OCI-LY7 (cell line): ENCODE data around the gene CECR2. TPM values are rescaled to one million over a fixed set of nuclear protein-coding genes. Genes with fewer than 3 reads are reported as not detected.

Source experiments
- BruUV-seq: library from RNA; stranded (reverse); fragments of 400-500 nt; replicated peaks from 2 replicates; lab custom pipeline; 2021; lab: Mats Ljungman, UMichigan
- CTCF ChIA-PET: fragments of 300-600 bp; sonication (Branson Sonifier 250); formaldehyde crosslinking; loops from one replicate; lab custom pipeline; 2022; ENCODE audit warnings: antibody characterized with exemption; ENCODE audit not compliant: unreplicated experiment; lab: Charles Lee
- POLR2A ChIA-PET: fragments of 300-600 bp; sonication (Branson Sonifier 250); formaldehyde crosslinking; loops from one replicate; lab custom pipeline; 2022; ENCODE audit warnings: antibody characterized with exemption; lab: Charles Lee
- DNase-seq: peaks from one replicate; pipeline ENCODE4 v3.0.0-alpha.2; 2015; ENCODE audit warnings: low spot score
- H2AFZ ChIP-seq: fragments of 200-600 bp; sonication (generic), shearing (Covaris generic); 2 replicates; pipeline ENCODE4 v1.6.1; 2014; ENCODE audit warnings: mild to moderate bottlenecking, antibody characterized with exemption, low read length, moderate library complexity
- H3K27ac ChIP-seq: fragments of 200-600 bp; sonication (generic); 2 replicates; pipeline ENCODE4 v1.5.1; 2014; ENCODE audit warnings: mixed run types, low read depth, mild to moderate bottlenecking, moderate library complexity, low read length, inconsistent platforms; ENCODE audit not compliant: poor library complexity, severe bottlenecking
- H3K36me3 ChIP-seq: fragments of 200-600 bp; sonication (generic); 2 replicates; pipeline ENCODE4 v1.6.1; 2014; ENCODE audit warnings: mild to moderate bottlenecking, antibody characterized with exemption, low read length, moderate library complexity, mixed read lengths; ENCODE audit not compliant: insufficient read depth
- H3K4me1 ChIP-seq: fragments of 200-600 bp; sonication (generic); 2 replicates; pipeline ENCODE4 v1.5.1; 2014; ENCODE audit warnings: mild to moderate bottlenecking, low read length; ENCODE audit not compliant: insufficient read depth, poor library complexity, severe bottlenecking
- H3K4me2 ChIP-seq: fragments of 200-600 bp; sonication (generic); 2 replicates; pipeline ENCODE4 v1.6.1; 2014; ENCODE audit warnings: mild to moderate bottlenecking, low read length
- H3K4me3 ChIP-seq: fragments of 200-600 bp; sonication (generic); 2 replicates; pipeline ENCODE4 v1.5.1; 2014; ENCODE audit warnings: mild to moderate bottlenecking, low read depth, low read length; ENCODE audit not compliant: poor library complexity, severe bottlenecking
- H3K79me2 ChIP-seq: fragments of 200-600 bp; sonication (generic); 2 replicates; pipeline ENCODE4 v1.6.1; 2016; ENCODE audit warnings: low read depth, mild to moderate bottlenecking, low read length, moderate library complexity, mixed read lengths; ENCODE audit not compliant: insufficient read depth
- H3K9me2 ChIP-seq: fragments of 200-600 bp; sonication (generic); 2 replicates; pipeline ENCODE4 v1.6.1; 2016; ENCODE audit warnings: mild to moderate bottlenecking, low read length, mixed read lengths; ENCODE audit not compliant: insufficient read depth
- H3K9me3 ChIP-seq: fragments of 200-600 bp; sonication (generic); 2 replicates; pipeline ENCODE4 v1.6.1; 2014; ENCODE audit warnings: mild to moderate bottlenecking, mixed run types, low read length, mixed read lengths
- H4K20me1 ChIP-seq: fragments of 200-600 bp; sonication (generic); 2 replicates; pipeline ENCODE4 v1.6.1; 2014; ENCODE audit warnings: mild to moderate bottlenecking, antibody characterized with exemption, low read length, moderate library complexity, mixed read lengths; ENCODE audit not compliant: insufficient read depth
- CTCF ChIP-seq: fragments of 200-600 bp; sonication (generic); conservative IDR thresholded peaks from 2 replicates; pipeline ENCODE4 v1.5.1; 2014; ENCODE audit warnings: mild to moderate bottlenecking, antibody characterized with exemption, low read length, moderate library complexity, mixed read lengths
- EZH2phosphoT487 ChIP-seq: fragments of 200-600 bp; sonication (generic); IDR thresholded peaks from 2 replicates; pipeline ENCODE4 v1.6.1; 2018; ENCODE audit warnings: low read depth, borderline replicate concordance, mild to moderate bottlenecking, mixed run types, antibody characterized with exemption, low read length, moderate library complexity, mixed read lengths
- intact Hi-C: fragments of 100-400 bp; cut with micrococcal nuclease; formaldehyde crosslinking; loops from one replicate; pipeline ENCODE4 v1.10.0; 2022; ENCODE audit not compliant: unreplicated experiment
- total RNA-seq, 2 experiments: library from RNA; depleted of rRNA in 1 of 2; stranded (reverse); fragments of >200 nt in 1 of 2; shearing (Covaris generic) in 1 of 2; gene quantifications; 2 replicates each; pipeline ENCODE4 v1.2.3, GENCODE V29; 2014 to 2022

Gene CECR2
- total RNA-seq, 2 experiments from 2014 or later: 0.09 to 0.53 TPM

- Histone ChIP-seq H3K9me2 (no peaks in the 10 kb centered on the region), H2AFZ (no peak overlapping the region), H3K79me2 (no peaks in the 10 kb centered on the region), H3K9me3 (no peaks in the 10 kb centered on the region), H3K4me3 (no peak overlapping the region), H3K36me3 (no peaks in the 10 kb centered on the region), H3K4me2 (no peak overlapping the region), H3K27ac (no peak overlapping the region), H3K4me1 (no peaks in the 10 kb centered on the region), H4K20me1 (no peaks in the 10 kb centered on the region)
- no peak for DNase-seq
- BruUV-seq: no TSS peak
- POLR2A ChIA-PET: no interaction called here
- no peak for TF ChIP-seq EZH2phosphoT487
- TF ChIP-seq CTCF: no peak
- CTCF ChIA-PET: no interaction called here
- intact Hi-C loops: no loop called here
Measured at GRCh38 chr22:17575681-17576080, 206.4 kb downstream of the CECR2 start.

GRCh38 chr22:17576470-17576869 lies 207.2 kb downstream of the CECR2 start:
- no peak for TF ChIP-seq CTCF
- TF ChIP-seq EZH2phosphoT487: no peak
- H3K4me3 ChIP-seq: no peak overlapping the region
- intact Hi-C loops: no loop called here
- H3K36me3 ChIP-seq: no peaks in the 10 kb centered on the region
- H3K9me2 ChIP-seq: no peaks in the 10 kb centered on the region
- no peak overlapping the region for H2AFZ ChIP-seq
- CTCF ChIA-PET: no interaction called here
- no peaks in the 10 kb centered on the region for H3K79me2 ChIP-seq
- H3K4me1 ChIP-seq: no peaks in the 10 kb centered on the region
- BruUV-seq: no TSS peak
- no peak overlapping the region for H3K4me2 ChIP-seq
- DNase-seq: no peak
- H3K9me3 ChIP-seq: no peaks in the 10 kb centered on the region
- no peaks in the 10 kb centered on the region for H4K20me1 ChIP-seq
- no peak overlapping the region for H3K27ac ChIP-seq
- POLR2A ChIA-PET: no interaction called here

GRCh38 chr22:17578136-17578754 lies 209.0 kb downstream of the CECR2 start:
- Histone ChIP-seq H3K4me2 (no peak overlapping the region), H4K20me1 (no peaks in the 10 kb centered on the region), H3K9me2 (no peaks in the 10 kb centered on the region), H3K4me1 (no peaks in the 10 kb centered on the region), H3K9me3 (no peaks in the 10 kb centered on the region), H3K36me3 (no peaks in the 10 kb centered on the region), H3K4me3 (no peak overlapping the region), H2AFZ (no peak overlapping the region), H3K27ac (no peak overlapping the region), H3K79me2 (no peaks in the 10 kb centered on the region)
- no peak for DNase-seq
- ChIA-PET CTCF (no interaction called here), POLR2A (interaction anchor here (0.7 kb wide), 1 partner anchor 11 kb away, joined by 5 read pairs; no protein-coding TSS in a partner anchor)
- no TSS peak for BruUV-seq
- intact Hi-C loops: no loop called here
- no peak for TF ChIP-seq EZH2phosphoT487
- no peak for TF ChIP-seq CTCF
